ENCODE results near the gene CFTR. TPM values are rescaled to one million over a fixed set of nuclear protein-coding genes. Genes with fewer than 3 reads are reported as not detected.

Gene CFTR
- total RNA-seq, 3 donors from 2014 or later (not counting 1 experiment from before 2014, with no cell fraction given) = not detected

DNA sequence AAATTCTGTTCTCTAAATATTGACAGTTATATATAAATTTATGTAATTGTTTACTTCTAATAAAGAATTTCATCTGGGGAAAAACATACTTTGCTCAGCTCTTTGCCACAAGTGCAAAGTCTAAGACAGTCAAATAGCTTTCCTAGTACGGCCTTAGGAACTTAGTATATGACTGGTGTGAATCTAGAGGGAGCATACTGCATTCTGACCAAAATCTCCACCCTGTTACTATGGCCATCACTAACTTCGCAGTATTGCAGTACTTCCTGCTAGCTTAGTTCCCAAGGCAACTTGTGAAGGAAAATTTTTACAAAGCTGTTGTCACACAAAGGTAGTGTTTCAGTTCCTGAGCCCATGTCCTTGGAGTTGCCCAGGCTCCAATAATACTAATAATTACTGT, 181.5 kb downstream of the CFTR start:
- WGBS (ENCODE audit: insufficient coverage) = 100% methylated on average over 2 of the region's 2 CpGs
- H3K9me3 ChIP-seq (ENCODE audit: control insufficient read depth, insufficient read depth, low read length) = no peaks in the 10 kb centered on the region
- ATAC-seq = no peak
- Mint-ChIP-seq H3K27me3 (ENCODE audit: low read depth in 2 of 2) (no peaks in the 10 kb centered on the region), H3K9me3 (peaks cover 6 to 9% of the 10 kb centered on the region in 2 donors), H3K27ac (no peak overlapping the region), H3K36me3 (no peaks in the 10 kb centered on the region), H3K4me1 (no peaks in the 10 kb centered on the region), H3K4me3 (no peak overlapping the region)
- no peak overlapping the region for H3K27ac ChIP-seq (ENCODE audit: low read length)
- intact Hi-C loops (cut with micrococcal nuclease) = no loop called here
- H3K4me3 ChIP-seq (ENCODE audit: low read length) = no peak overlapping the region
- no peaks in the 10 kb centered on the region for H3K27me3 ChIP-seq (ENCODE audit: control insufficient read depth, insufficient read depth, low read length)
- no peaks in the 10 kb centered on the region for H3K4me1 ChIP-seq (ENCODE audit: control insufficient read depth, insufficient read depth, low read length)
- H3K36me3 ChIP-seq (ENCODE audit: control insufficient read depth, insufficient read depth, low read length) = no peaks in the 10 kb centered on the region
- no peak for DNase-seq
- no peak for TF ChIP-seq CTCF (IDR thresholded peaks at IDR 0.05)

- ATAC-seq (no peak), DNase-seq (no peak)
- 90% methylated on average over 3 of the region's 3 CpGs for WGBS (ENCODE audit: insufficient coverage)
- intact Hi-C loops (cut with micrococcal nuclease) = no loop called here
- H3K4me3 Mint-ChIP-seq = no peak overlapping the region
- Histone ChIP-seq H3K4me3 (ENCODE audit: low read length) (no peak overlapping the region), H3K4me1 (ENCODE audit: control insufficient read depth, insufficient read depth, low read length) (no peaks in the 10 kb centered on the region), H3K9me3 (ENCODE audit: control insufficient read depth, insufficient read depth, low read length) (no peaks in the 10 kb centered on the region), H3K27me3 (ENCODE audit: control insufficient read depth, insufficient read depth, low read length) (no peaks in the 10 kb centered on the region), H3K36me3 (ENCODE audit: control insufficient read depth, insufficient read depth, low read length) (no peaks in the 10 kb centered on the region), H3K27ac (ENCODE audit: low read length) (no peak overlapping the region)
- no peaks in the 10 kb centered on the region for H3K36me3 Mint-ChIP-seq
- H3K4me1 Mint-ChIP-seq = no peaks in the 10 kb centered on the region
- no peak for TF ChIP-seq CTCF (IDR thresholded peaks at IDR 0.05)
- no peak overlapping the region for H3K27ac Mint-ChIP-seq
- H3K9me3 Mint-ChIP-seq = peaks cover under 1 to 1% of the 10 kb centered on the region in 2 donors
- no peaks in the 10 kb centered on the region for H3K27me3 Mint-ChIP-seq (ENCODE audit: low read depth in 2 of 2)
Measured at GRCh38 chr7:117664047-117664446, 184.2 kb downstream of the CFTR start.

GRCh38 chr7:117665368-117665767, 185.5 kb downstream of the CFTR start:
- H3K4me1 Mint-ChIP-seq = no peaks in the 10 kb centered on the region
- no peaks in the 10 kb centered on the region for H3K9me3 Mint-ChIP-seq
- Histone ChIP-seq H3K4me1 (ENCODE audit: control insufficient read depth, insufficient read depth, low read length) (no peaks in the 10 kb centered on the region), H3K9me3 (ENCODE audit: control insufficient read depth, insufficient read depth, low read length) (no peaks in the 10 kb centered on the region), H3K27me3 (ENCODE audit: control insufficient read depth, insufficient read depth, low read length) (no peaks in the 10 kb centered on the region), H3K36me3 (ENCODE audit: control insufficient read depth, insufficient read depth, low read length) (no peaks in the 10 kb centered on the region), H3K4me3 (ENCODE audit: low read length) (no peak overlapping the region), H3K27ac (ENCODE audit: low read length) (no peak overlapping the region)
- DNase-seq (no peak), ATAC-seq (no peak)
- no peak overlapping the region for H3K27ac Mint-ChIP-seq
- TF ChIP-seq CTCF (IDR thresholded peaks at IDR 0.05) = no peak
- no peaks in the 10 kb centered on the region for H3K36me3 Mint-ChIP-seq
- intact Hi-C loops (cut with micrococcal nuclease) = no loop called here
- H3K4me3 Mint-ChIP-seq = no peak overlapping the region
- H3K27me3 Mint-ChIP-seq (ENCODE audit: low read depth in 2 of 2) = no peaks in the 10 kb centered on the region

GRCh38 chr7:117666031-117666430, 186.2 kb downstream of the CFTR start:
- 73% methylated on average over 1 of the region's 1 CpG for whole genome bisulfite sequencing (ENCODE audit: insufficient coverage)
- ATAC-seq = no peak
- DNase-seq = no peak
- no peak overlapping the region for H3K4me3 Mint-ChIP-seq
- Histone ChIP-seq H3K9me3 (ENCODE audit: control insufficient read depth, insufficient read depth, low read length) (no peaks in the 10 kb centered on the region), H3K4me1 (ENCODE audit: control insufficient read depth, insufficient read depth, low read length) (no peaks in the 10 kb centered on the region), H3K4me3 (ENCODE audit: low read length) (no peak overlapping the region), H3K36me3 (ENCODE audit: control insufficient read depth, insufficient read depth, low read length) (no peaks in the 10 kb centered on the region), H3K27me3 (ENCODE audit: control insufficient read depth, insufficient read depth, low read length) (no peaks in the 10 kb centered on the region), H3K27ac (ENCODE audit: low read length) (no peak overlapping the region)
- no peak for TF ChIP-seq CTCF (IDR thresholded peaks at IDR 0.05)
- H3K36me3 Mint-ChIP-seq = no peaks in the 10 kb centered on the region
- H3K27ac Mint-ChIP-seq = no peak overlapping the region
- H3K4me1 Mint-ChIP-seq = no peaks in the 10 kb centered on the region
- no peaks in the 10 kb centered on the region for H3K27me3 Mint-ChIP-seq (ENCODE audit: low read depth in 2 of 2)
- intact Hi-C loops (cut with micrococcal nuclease) = no loop called here
- peaks cover 0 to 2% of the 10 kb centered on the region in 2 donors for H3K9me3 Mint-ChIP-seq

Data from natural killer cell (primary cell).